CD4-positive, alpha-beta T cell treated with Interleukin-15 for 4 hours (primary cell): ENCODE data around the gene CHIT1.
A peak's percentile ranks its signal among the peaks of the same experiment; 100 is the strongest.

Experiments
- DNase-seq: peaks from one replicate; pipeline ENCODE4 v3.0.0-alpha.2; 2020; ENCODE audit warnings: low spot score

CHIT1 gene

GRCh38 chr1:203175237-203175826 lies 54.1 kb downstream of the CHIT1 start, which contains the start of gene MYBPH:
MYBPH (minus strand) TSS chr1:203175826; CDS start chr1:203175755, 71 bp downstream.
- no peak for DNase-seq

DNA sequence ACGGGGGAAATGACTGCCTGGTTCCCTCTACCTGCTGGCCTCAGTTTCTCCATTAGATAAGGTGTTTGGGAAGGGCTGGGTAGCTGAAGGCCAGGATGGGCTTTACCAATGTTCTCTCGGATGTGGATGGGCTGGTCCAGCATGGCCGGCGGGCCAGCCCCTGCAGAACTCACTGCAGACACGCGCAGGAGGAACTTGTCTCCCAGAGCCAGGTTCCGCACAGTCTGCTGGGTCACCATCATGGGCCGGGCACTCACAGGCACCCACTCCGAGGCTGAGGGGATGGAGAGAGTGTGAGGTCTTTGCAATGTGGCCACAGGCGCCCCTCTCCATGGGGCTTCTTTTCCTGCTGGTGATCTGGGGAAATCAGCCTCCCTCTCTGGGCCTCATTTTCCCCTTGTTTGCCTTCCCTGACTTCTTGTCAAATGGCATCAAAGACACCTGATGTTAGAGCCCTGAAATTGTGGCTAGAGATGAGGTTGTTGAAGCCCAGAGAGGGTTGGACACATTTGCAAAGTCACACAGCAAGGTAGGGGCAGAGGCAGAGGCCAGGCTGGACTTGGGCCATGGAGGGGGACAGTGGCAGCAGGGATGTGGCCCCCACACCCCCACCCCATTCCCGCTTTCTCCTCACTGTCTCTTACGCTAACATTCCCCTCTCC lies 55.0 kb downstream of the CHIT1 start:
- DNase-seq: no peak

- no peak for DNase-seq
Measured at GRCh38 chr1:203173566-203173965, 55.9 kb downstream of the CHIT1 start.

- no peak for DNase-seq
Measured at GRCh38 chr1:203173011-203173555, 56.4 kb downstream of the CHIT1 start.

GRCh38 chr1:203172184-203173010 lies 57.1 kb downstream of the CHIT1 start:
- DNase-seq: peak; percentile 26

- no peak for DNase-seq
Measured at GRCh38 chr1:203171341-203172183, 57.9 kb downstream of the CHIT1 start.

DNA sequence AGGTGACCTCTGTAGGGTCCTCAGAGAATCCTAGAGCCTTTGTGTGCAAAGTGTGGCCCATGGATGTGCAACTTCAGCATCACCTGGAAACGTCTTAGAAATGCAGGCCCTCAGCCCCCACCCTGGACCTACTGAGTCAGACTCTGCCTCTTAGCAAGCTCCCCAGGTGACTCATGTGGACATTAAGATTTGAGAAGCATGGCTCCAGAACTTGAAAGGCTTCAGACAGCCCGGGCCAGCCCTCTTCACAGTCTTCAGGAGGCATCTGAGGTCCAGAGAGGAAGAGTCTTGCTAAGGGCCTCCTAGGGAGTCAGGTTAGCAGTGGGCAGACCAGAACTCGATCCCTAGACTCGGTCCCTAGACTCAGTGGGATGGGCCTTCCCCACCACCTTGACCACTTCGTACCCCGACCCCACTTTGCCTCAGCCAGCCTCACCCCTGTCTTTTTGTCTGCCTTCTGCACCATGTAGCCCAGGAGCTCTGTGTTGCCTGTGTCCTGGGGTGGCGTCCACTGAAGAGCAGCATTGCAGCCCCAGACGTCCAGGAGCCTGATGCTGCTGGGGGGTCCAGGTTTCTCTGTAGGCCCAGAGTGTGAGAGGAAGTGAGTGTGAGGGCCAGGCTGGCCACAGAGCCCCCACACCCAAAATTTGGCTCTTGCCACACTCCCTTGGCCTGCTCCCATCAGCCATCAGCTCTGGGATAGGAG lies 58.7 kb downstream of the CHIT1 start:
- DNase-seq: no peak

GRCh38 chr1:203169770-203170520 lies 59.5 kb downstream of the CHIT1 start:
- DNase-seq: no peak

- no peak for DNase-seq
Measured at GRCh38 chr1:203168991-203169390, 60.5 kb downstream of the CHIT1 start.

- DNase-seq: no peak
Measured at GRCh38 chr1:203168256-203168786, 61.2 kb downstream of the CHIT1 start.

DNA sequence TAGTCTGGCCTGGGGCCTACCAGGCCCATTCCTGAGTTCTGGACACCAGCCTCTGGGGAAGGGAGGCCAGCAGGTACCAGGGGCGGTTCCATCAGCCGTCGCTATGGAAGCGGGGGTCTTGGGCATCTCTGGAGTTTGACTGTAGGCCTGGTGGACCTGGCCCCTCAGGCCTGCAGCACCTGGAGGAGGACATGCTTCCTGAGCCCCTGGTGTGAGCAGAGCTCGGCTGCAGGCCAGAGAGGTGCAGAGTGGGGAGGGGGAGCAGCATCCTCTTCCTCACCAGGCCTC lies 61.6 kb downstream of the CHIT1 start:
- no peak for DNase-seq

- no peak for DNase-seq
Measured at GRCh38 chr1:203167026-203167912, 62.2 kb downstream of the CHIT1 start.

GRCh38 chr1:203166192-203166940 lies 63.1 kb downstream of the CHIT1 start:
- DNase-seq: no peak
